Epithelial cell of alveolus of lung (primary cell): ENCODE data around the gene OR13H1. TPM values are rescaled to one million over a fixed set of nuclear protein-coding genes. Genes with fewer than 3 reads are reported as not detected.

Experiments
- total RNA-seq: library from RNA; depleted of rRNA; stranded (reverse); fragments of >200 nt; gene quantifications from 2 replicates; pipeline ENCODE4 v1.2.1, GENCODE V29; 2015

OR13H1 gene, protein sequence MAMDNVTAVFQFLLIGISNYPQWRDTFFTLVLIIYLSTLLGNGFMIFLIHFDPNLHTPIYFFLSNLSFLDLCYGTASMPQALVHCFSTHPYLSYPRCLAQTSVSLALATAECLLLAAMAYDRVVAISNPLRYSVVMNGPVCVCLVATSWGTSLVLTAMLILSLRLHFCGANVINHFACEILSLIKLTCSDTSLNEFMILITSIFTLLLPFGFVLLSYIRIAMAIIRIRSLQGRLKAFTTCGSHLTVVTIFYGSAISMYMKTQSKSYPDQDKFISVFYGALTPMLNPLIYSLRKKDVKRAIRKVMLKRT
- total RNA-seq, result not detected in 2 replicates

DNA sequence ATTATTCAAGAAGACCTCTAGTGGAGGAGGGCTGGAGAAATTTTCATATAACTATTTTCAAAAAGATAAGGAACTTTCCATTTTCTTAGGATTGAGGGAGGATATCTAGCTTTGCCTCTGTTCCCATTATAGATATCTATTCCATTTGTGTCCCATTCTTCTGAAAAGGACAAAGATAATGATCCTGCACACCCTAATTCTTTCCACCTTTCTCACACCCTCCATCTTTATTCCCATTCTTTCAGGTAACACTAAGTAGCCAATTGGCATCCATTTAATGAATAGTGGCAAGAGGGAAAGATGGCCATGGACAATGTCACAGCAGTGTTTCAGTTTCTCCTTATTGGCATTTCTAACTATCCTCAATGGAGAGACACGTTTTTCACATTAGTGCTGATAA lies at the start of gene OR13H1:
Gene OR13H1, plus strand, starts transcription at position 301 of the 400 bp plus-strand sequence. Its CDS starts 0 bp downstream, at position 301.

